ENCODE measurements around the gene CNGA2.

The CNGA2 gene

GRCh38 chrX:151793886-151794285 is 59.3 kb downstream of the CNGA2 start:
- TF ChIP-seq CTCF (IDR thresholded peaks at IDR 0.05; ENCODE audit: extremely low read depth, insufficient read depth, missing control alignments) = no peak
- in situ Hi-C loops (cut with MboI; ENCODE audit: low pct_unique_long_range_greater_than_20kb, low sequenced_read_pairs, unreplicated experiment) = no loop called here
- no peak for DNase-seq (ENCODE audit: low spot score)

All from GM13977 (cell line).